GM12875 (cell line): ENCODE measurements around the gene CACNA1G.

Experiments
- H3K4me3 ChIP-seq: one replicate; pipeline ENCODE4 v1.5.1; 2011; ENCODE audit warnings: low read depth, low read length, control low read depth
- TF ChIP-seq, protein P1 (sequence below): IDR thresholded peaks from 2 replicates; pipeline ENCODE4 v1.5.1; 2011; ENCODE audit warnings: low read depth, mild to moderate bottlenecking, control low read depth, inconsistent platforms, low read length, moderate library complexity, borderline replicate concordance; ENCODE audit not compliant: insufficient read depth

CACNA1G gene

DNA sequence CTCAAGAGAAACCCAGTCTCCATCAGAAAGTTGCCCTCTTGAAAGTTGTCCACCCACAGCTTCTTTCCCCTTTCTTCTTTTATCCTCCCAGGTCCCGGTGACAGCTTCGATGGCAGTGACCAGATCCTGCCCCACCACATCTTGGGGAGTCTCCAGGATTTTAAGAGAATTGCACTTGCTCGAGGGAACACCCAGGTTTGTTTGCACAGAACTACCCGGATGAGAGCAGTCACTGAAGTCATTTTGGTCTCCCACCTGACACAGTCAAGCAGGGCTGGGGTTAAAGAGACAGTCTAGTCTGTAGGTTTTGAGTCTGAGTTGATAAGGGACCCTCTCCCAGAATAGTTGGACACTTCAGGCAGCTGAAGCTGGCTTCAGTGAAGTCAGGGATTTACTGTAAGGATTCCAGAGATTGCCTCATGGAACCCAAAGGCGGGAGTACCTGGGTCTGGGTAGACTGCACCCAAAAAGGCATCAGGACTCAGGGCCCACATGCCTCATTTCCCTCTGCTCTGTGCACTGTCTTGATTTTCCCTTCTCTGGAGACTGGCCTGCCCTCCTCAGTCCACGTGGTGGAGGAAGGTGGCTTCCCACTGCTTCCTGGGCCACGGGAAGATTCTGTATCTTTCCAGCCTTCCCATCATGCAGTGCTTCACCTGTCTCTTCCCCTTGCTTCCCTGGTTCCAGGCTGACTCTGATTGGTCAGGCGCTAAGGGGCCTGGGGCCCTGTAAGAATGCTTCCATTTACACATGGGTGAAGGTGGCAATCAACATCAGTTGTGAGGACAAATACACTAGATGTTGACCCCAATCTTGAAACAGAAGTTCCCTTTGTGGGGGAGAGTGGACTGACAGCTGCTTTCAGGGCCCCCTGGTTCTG, 42.8 kb upstream of the CACNA1G start:
- TF ChIP-seq, protein P1, sequence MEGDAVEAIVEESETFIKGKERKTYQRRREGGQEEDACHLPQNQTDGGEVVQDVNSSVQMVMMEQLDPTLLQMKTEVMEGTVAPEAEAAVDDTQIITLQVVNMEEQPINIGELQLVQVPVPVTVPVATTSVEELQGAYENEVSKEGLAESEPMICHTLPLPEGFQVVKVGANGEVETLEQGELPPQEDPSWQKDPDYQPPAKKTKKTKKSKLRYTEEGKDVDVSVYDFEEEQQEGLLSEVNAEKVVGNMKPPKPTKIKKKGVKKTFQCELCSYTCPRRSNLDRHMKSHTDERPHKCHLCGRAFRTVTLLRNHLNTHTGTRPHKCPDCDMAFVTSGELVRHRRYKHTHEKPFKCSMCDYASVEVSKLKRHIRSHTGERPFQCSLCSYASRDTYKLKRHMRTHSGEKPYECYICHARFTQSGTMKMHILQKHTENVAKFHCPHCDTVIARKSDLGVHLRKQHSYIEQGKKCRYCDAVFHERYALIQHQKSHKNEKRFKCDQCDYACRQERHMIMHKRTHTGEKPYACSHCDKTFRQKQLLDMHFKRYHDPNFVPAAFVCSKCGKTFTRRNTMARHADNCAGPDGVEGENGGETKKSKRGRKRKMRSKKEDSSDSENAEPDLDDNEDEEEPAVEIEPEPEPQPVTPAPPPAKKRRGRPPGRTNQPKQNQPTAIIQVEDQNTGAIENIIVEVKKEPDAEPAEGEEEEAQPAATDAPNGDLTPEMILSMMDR = no peak
- H3K4me3 ChIP-seq = no peak overlapping the region

DNA sequence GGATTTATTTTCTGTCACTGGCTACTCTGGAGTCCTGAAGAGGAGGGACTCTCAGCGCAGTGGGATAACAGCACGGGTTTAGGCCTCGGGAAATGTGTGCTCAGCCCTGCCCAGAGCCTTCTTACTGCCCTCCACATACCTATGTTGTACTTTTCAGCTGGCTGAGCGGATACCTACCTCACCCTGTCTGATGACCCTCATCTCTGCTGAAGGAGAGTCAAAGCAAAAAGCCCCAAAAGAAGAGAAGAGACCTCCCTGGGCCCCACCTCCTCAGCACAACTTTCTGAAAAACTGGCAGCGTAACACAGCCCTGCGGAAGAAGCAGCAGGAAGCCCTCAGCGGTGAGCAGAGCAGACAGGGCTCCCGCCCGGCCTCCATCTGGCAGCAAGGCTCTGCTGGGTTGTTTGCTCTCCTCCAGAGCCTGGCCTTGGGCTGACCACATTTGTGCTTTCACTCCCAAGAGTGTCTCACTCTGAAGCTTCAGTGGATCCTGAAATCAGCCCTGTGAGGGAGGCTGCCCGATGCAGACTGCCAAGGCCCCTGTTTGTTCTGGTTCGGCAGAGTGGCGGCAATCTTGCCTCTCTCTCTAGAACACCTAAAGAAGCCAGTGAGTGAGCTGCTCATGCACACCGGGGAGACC, 42.0 kb upstream of the CACNA1G start:
- H3K4me3 ChIP-seq = no peak overlapping the region
- TF ChIP-seq, protein P1 = no peak

DNA sequence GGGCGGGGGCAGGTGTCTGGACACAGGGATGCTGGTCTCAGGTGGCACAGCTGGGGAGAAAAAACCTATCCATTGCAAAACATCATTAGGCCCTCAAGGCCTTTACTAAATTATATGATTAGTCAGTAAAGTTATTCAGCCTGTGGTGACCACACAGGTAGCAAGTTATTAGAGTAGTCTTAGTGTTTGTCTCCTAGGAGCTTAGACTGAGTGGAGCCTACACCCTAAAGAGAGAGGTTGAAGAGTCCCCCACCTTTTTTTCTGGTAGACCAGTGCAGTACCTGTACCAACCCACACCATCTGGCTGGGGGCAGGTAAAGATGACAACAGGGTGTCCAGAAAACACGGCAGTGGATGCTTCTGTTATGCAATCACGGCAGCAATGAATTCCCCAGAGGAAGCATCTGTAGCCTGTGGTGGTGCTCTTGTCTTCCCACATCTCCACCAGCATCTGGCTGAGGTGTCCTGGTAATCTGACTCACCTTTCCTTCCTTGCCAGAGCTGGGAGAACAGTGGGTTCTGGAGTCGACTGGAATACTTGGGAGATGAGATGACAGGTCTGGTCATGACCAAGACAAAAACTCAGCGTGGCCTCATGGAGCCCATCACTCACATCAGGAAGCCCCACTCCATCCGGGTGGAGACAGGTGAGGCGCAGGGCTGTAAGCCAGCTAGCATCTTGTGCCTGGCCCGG, 41.2 kb upstream of the CACNA1G start:
- H3K4me3 ChIP-seq = no peak overlapping the region
- TF ChIP-seq, protein P1 = no peak

DNA sequence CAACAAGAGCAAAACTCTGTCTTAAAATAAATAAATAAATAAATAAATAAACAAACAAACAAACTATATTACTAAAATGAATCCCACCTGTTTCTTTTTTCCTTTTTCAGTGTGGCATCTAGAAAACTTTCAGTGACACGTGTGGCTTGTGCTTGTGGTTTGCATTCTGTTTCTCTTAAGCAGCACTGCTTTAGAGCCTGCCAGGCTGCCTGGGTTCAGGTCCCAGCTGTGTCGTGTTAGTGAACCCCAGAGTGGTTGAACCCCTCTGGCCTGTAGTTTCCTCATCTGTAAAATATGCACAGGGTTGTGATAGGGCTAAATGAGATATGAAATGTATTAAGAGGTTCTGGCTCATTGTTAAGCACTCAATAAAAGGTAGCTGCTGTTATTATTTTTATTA, 40.0 kb upstream of the CACNA1G start:
- TF ChIP-seq, protein P1 = no peak
- no peak overlapping the region for H3K4me3 ChIP-seq

DNA sequence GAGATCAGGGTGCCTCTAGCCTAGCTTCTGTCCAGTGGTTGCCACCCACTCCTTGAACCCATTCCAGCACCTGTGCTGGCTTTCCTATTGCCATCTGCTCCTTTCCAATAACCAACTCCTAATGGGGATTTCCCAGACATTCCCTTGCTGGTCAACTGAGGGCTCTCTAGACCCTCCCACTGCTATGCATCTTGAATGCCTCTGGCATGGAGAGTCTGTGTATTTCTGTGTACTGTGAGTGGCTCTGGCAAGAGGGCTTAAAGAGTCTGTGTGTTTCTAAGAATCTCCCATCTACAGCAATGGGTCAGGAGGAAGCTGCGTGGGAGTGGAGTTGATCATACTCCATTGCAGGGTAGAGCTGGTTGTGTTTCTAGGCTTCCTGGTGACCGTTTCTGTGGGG, 39.0 kb upstream of the CACNA1G start:
- TF ChIP-seq, protein P1 = no peak
- H3K4me3 ChIP-seq = no peak overlapping the region

DNA sequence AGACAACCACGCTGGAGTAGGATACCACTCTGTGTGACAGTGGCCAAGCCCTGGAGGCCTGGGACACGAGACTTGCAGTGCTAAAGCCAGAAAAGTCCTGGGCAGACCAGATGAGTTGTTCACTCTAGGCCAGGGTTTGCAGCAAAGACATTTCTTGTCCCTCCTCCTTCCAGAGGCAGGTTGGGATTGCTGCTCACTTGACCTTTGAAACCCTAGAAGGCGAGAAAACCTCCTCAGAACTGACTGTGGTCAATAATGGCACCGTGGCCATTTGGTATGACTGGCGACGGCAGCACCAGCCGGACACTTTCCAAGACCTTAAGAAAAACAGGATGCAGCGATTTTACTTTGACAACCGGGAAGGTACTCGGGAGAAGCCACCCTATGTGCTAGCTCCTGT, 37.7 kb upstream of the CACNA1G start:
- TF ChIP-seq, protein P1 = no peak
- no peak overlapping the region for H3K4me3 ChIP-seq
